Adrenal gland (tissue), 12 donors: ENCODE results near the gene CNRIP1. TPM values are rescaled to one million over a fixed set of nuclear protein-coding genes. Genes with fewer than 3 reads are reported as not detected.
A peak's percentile ranks its signal among the peaks of the same experiment; 100 is the strongest.

Source experiments
- DNase-seq, 7 donors: peaks; one replicate each; pipeline ENCODE4 v3.0.0-alpha.2; 2019 to 2020
- H3K27ac ChIP-seq, 5 donors: fragments of 200-600 bp; sonication (generic) in 4 of 5; 1 replicate in 3 of 5; 2 replicates in 2 of 5; pipeline versions ENCODE4 v1.5.1 to v1.8.0; 2016 to 2020; ENCODE audit warnings: mild to moderate bottlenecking in 1 of 5
- H3K27me3 ChIP-seq: fragments of 200-600 bp; 2 replicates; pipeline ENCODE4 v1.8.0; 2021
- H3K36me3 ChIP-seq, 2 donors: fragments of 200-600 bp; replicated peaks in 1 of 2; 1 replicate in 1 of 2; 2 replicates in 1 of 2; pipeline versions ENCODE4 v1.5.1 to v1.8.0; 2018 to 2022
- H3K4me1 ChIP-seq, 2 donors: fragments of 200-600 bp; replicated peaks in 1 of 2; 1 replicate in 1 of 2; 2 replicates in 1 of 2; pipeline versions ENCODE4 v1.5.1 to v1.8.0; 2018 to 2021
- H3K4me3 ChIP-seq, 4 donors: fragments of 200-600 bp; sonication (generic) in 3 of 4; one replicate each; pipeline ENCODE4 v1.5.1; 2016 to 2018
- H3K9me3 ChIP-seq, 3 donors: fragments of 200-600 bp; sonication (generic) in 1 of 3; replicated peaks in 1 of 3; 1 replicate in 2 of 3; 2 replicates in 1 of 3; pipeline versions ENCODE4 v1.5.1 to v1.8.0; 2016 to 2021
- POLR2A ChIP-seq, 2 donors: fragments of 450-650 bp; IDR thresholded peaks; one replicate each; pipeline ENCODE4 v1.6.1; 2017; ENCODE audit warnings: antibody characterized with exemption in 2 of 2, mild to moderate bottlenecking in 2 of 2, moderate library complexity in 1 of 2
- WGBS, 4 donors: extraction: QIAGEN DNeasy Blood & Tissue Kit in 2 of 4; methylation state at CpG; one replicate each; pipeline versions ENCODE4 v1.1.5 to v1.1.7; 2013 to 2017; 5-methylcytosine and 5-hydroxymethylcytosine counted together
- intact Hi-C, 2 donors: fragments of 100-400 bp; cut with DNase I; formaldehyde crosslinking; loops; one replicate each; pipeline versions ENCODE4 v1.14.1 to v1.15.0; 2022 to 2023
- polyA plus RNA-seq, 3 donors: library from polyadenylated mRNA; stranded (reverse); fragments of 200-250 nt in 2 of 3; fragments of 350-450 nt in 1 of 3; fragmentation: Illumina TruSeq in 1 of 3; extraction: RNeasy Lipid Tissue Mini Kit (QIAGEN cat#74804) in 1 of 3; gene quantifications; one replicate each; pipeline ENCODE4 v1.2.3, GENCODE V29; 2013 to 2014
- total RNA-seq, 9 donors: library from RNA; depleted of rRNA in 4 of 9; stranded (reverse); fragments of >200 nt in 4 of 9; fragments of 120-200 nt in 1 of 9; fragmentation: NEBNext Ultra II Directional in 1 of 9; extraction: Animal tissue kit (Norgen Biotek cat#: 25700) in 1 of 9; gene quantifications; one replicate each; pipeline versions ENCODE4 v1.1.0 to v1.2.4, GENCODE V29; 2013 to 2023
- TF ChIP-seq, protein P1 (sequence below), 6 experiments: fragments of 450-650 bp in 4 of 6; fragments of 200-600 bp in 2 of 6; sonication (generic) in 1 of 6; IDR thresholded peaks; 1 replicate in 5 of 6; 2 replicates in 1 of 6; pipeline versions ENCODE4 v1.5.1 to v1.8.0; 2016 to 2021; ENCODE audit warnings: antibody characterized with exemption in 6 of 6, mild to moderate bottlenecking in 2 of 6, moderate library complexity in 1 of 6
- donor health status: healthy with polysubstance abuse.
- donor health status: Bipolar disorder and iron deficiency.
- donor health status: DM: yes; HTN: yes; CAD: no.
- donor health status: DM: no; HTN: no; CAD: no.
- donor health status: DM: no; HTN: no; CAD: no.
- donor health status: DM: yes; HTN: yes; CAD: no.

Gene CNRIP1
- total and polyA plus RNA-seq, 12 donors: 4.3 to 16.6 (median 13.0) TPM

DNA sequence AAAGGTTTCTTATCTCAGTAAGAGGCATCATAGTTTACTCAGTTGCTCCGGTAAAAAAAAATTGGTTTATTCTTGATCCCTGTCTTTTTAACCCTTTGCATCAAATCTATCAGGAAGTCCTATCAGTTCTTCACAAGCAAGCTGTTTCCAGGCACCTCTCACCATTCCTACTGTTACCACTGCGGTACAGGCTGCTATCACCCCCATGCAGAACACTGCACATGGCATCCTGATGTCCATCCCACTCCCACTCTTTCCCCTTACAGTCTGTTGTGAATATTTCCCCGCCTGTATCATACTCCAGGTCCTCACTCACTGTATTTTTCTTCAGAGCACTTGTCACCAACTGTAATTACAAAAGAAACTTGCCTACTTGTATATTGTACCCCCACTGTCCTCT is 5.3 kb upstream of the CNRIP1 start:
- H3K27ac ChIP-seq: no peak overlapping the region
- DNase-seq: no peak
- TF ChIP-seq, protein P1, sequence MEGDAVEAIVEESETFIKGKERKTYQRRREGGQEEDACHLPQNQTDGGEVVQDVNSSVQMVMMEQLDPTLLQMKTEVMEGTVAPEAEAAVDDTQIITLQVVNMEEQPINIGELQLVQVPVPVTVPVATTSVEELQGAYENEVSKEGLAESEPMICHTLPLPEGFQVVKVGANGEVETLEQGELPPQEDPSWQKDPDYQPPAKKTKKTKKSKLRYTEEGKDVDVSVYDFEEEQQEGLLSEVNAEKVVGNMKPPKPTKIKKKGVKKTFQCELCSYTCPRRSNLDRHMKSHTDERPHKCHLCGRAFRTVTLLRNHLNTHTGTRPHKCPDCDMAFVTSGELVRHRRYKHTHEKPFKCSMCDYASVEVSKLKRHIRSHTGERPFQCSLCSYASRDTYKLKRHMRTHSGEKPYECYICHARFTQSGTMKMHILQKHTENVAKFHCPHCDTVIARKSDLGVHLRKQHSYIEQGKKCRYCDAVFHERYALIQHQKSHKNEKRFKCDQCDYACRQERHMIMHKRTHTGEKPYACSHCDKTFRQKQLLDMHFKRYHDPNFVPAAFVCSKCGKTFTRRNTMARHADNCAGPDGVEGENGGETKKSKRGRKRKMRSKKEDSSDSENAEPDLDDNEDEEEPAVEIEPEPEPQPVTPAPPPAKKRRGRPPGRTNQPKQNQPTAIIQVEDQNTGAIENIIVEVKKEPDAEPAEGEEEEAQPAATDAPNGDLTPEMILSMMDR (IDR thresholded peaks at IDR 0.05): no peak
- no peak for TF ChIP-seq POLR2A (IDR thresholded peaks at IDR 0.05)
- WGBS, 4 donors: 77 to 86% (median 80%) methylated on average over 3 of the region's 3 CpGs
- H3K4me3 ChIP-seq: no peak overlapping the region
- no peaks in the 10 kb centered on the region for H3K9me3 ChIP-seq
- no peaks in the 10 kb centered on the region for H3K36me3 ChIP-seq
- H3K27me3 ChIP-seq: no peaks in the 10 kb centered on the region
- H3K4me1 ChIP-seq: peaks cover 4 to 5% of the 10 kb centered on the region in 2 donors
- intact Hi-C loops: no loop called here

DNA sequence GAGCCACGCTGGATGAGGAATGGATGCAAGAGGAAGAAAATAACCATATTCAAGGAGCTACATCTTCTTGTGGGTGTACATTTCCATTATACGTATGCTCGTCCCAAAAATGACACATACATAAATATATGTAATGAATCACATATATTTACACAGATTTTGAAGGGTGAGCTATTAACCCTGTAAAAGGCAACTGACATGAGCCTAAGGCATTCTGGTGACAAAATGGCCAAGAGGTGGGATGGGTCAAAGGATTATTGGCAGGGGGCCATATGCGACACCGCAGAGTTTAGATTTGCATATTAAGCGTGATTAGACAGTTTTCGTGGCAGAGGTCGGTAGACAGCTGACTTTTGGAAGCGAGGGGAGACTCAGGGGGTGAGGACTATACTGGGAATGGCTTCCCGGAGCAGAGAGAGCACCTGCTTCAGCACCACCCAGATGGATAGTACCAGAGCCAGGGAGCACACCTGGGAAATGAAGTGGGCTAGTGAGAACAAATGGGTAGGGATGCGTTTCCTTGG is 431 bp upstream of the CNRIP1 start:
- Histone ChIP-seq H3K4me1 (peaks cover 7 to 18% of the 10 kb centered on the region in 2 donors), H3K27me3 (no peaks in the 10 kb centered on the region), H3K4me3 (peak overlapping the region in 1 of 4 donors; percentile 73), H3K27ac (peak overlapping the region in 4 of 5 donors; percentile 67 to 91 (median 86)), H3K9me3 (no peaks in the 10 kb centered on the region), H3K36me3 (peaks cover 0 to 4% of the 10 kb centered on the region in 2 donors)
- 3 to 7% (median 5%) methylated on average over 11 of the region's 11 CpGs for WGBS, 4 donors
- intact Hi-C loops: no loop called here
- peak in 6 of 7 donors; percentile 11 to 62 (median 22) for DNase-seq
- TF ChIP-seq POLR2A (IDR thresholded peaks at IDR 0.05): no peak
- TF ChIP-seq, protein P1 (IDR thresholded peaks at IDR 0.05): no peak

DNA sequence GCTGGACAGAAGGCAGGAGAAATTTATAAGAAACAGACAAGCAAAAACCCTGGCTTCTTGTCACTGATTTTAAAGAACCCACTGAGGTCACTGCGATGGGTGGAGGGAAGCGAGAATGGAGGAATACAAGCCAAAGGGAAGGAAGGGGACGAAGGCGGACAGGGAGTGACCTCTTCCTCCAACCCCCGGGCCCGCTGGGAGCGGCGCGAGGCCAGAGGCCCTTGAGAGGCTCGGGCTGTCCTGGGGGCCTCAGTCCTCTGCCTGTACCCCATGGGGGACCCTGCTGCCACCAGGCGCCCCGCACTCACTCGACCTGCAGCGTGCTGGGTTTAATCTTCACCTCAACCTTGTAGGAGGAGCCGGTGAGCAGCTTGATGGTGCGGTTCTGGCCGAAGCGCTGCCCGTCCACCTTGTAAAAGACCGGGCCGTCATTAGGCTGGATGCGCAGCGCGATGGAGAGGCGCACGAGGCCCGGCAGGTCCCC is 793 bp downstream of the CNRIP1 start:
- H3K27me3 ChIP-seq: no peaks in the 10 kb centered on the region
- intact Hi-C loops: no loop called here

More for the DNA sequence above, 793 bp downstream of the CNRIP1 start:
- H3K4me1 ChIP-seq: peaks cover 7 to 18% of the 10 kb centered on the region in 2 donors
- 0 to 2% (median 1%) methylated on average over 5 to 27 of the region's 27 CpGs for WGBS, 4 donors
- no peaks in the 10 kb centered on the region for H3K9me3 ChIP-seq
- peak in 5 of 7 donors; percentile 10 to 52 (median 21) for DNase-seq
- peak overlapping the region; percentile 45 to 73 (median 60) for H3K4me3 ChIP-seq
- peaks cover 0 to 4% of the 10 kb centered on the region in 2 donors for H3K36me3 ChIP-seq
- H3K27ac ChIP-seq: peak overlapping the region in 4 of 5 donors; percentile 67 to 91 (median 86)
- TF ChIP-seq, protein P1 (IDR thresholded peaks at IDR 0.05): no peak
- TF ChIP-seq POLR2A (IDR thresholded peaks at IDR 0.05): no peak
